GM19099 (cell line): ENCODE results near the gene KCTD10.

ENCODE experiments used
- POLR2A ChIP-seq: IDR thresholded peaks from 3 replicates; pipeline ENCODE4 v1.6.1; 2011; ENCODE audit warnings: low read depth; ENCODE audit not compliant: insufficient read length; ENCODE audit errors: extremely low read depth

KCTD10 gene

GRCh38 chr12:109432431-109432830 is 44.7 kb downstream of the KCTD10 start:
- TF ChIP-seq POLR2A, result no peak

GRCh38 chr12:109430244-109430643 is 46.9 kb downstream of the KCTD10 start:
- no peak for TF ChIP-seq POLR2A

- no peak for TF ChIP-seq POLR2A
These were observed 49.0 kb downstream of the KCTD10 start for GRCh38 chr12:109428037-109428629.

- TF ChIP-seq POLR2A, result no peak
These were observed 53.7 kb downstream of the KCTD10 start for GRCh38 chr12:109423392-109423791.

GRCh38 chr12:109422251-109422650 is 54.8 kb downstream of the KCTD10 start:
- TF ChIP-seq POLR2A, result no peak

GRCh38 chr12:109421355-109422087 is 55.6 kb downstream of the KCTD10 start:
- TF ChIP-seq POLR2A, result no peak

- no peak for TF ChIP-seq POLR2A
These were observed 58.1 kb downstream of the KCTD10 start for GRCh38 chr12:109418848-109419480.
